HK-2 (cell line): ENCODE results near the gene BHLHE23.

Source experiments
- DNase-seq: peaks from one replicate; pipeline ENCODE4 v3.0.0-alpha.2; 2018; ENCODE audit not compliant: unreplicated experiment

BHLHE23 gene

GRCh38 chr20:63006540-63007359 lies at the start of gene BHLHE23:
Gene BHLHE23, minus strand, starts transcription at chr20:63006964. Its CDS starts 190 bp downstream, at chr20:63006774.
- DNase-seq: no peak

- DNase-seq: no peak
Measured at GRCh38 chr20:63055575-63056235, 48.9 kb upstream of the BHLHE23 start.

DNA sequence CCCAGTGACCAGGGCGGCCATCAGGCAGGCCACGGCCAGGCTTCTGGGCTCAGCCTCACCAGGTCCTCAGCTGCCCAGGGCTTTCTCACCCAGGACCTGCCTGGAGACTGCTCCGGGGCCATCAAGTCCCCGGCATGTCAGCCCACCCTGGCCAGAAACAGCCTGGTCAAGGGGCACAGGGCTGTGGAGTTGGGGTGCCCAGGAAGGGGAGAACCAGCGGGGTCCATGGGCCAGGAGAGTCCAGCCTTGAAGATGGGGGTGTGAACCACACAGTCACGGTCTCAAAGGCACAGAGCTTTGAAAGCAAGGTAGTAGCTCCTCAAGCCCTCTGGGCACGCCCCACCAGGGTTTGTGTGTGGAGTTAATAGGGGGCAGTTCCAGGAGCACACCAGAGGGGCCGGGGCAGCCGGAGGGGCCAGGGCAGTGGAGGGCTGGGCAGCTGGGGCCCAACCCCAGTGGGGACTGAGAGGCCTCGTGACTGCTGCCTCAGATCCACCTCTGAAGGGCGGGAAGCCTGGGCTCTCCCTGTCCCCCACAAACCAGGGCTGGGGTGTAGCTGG lies 48.0 kb upstream of the BHLHE23 start:
- DNase-seq: no peak

GRCh38 chr20:63054103-63054474 lies 47.3 kb upstream of the BHLHE23 start:
- no peak for DNase-seq

DNA sequence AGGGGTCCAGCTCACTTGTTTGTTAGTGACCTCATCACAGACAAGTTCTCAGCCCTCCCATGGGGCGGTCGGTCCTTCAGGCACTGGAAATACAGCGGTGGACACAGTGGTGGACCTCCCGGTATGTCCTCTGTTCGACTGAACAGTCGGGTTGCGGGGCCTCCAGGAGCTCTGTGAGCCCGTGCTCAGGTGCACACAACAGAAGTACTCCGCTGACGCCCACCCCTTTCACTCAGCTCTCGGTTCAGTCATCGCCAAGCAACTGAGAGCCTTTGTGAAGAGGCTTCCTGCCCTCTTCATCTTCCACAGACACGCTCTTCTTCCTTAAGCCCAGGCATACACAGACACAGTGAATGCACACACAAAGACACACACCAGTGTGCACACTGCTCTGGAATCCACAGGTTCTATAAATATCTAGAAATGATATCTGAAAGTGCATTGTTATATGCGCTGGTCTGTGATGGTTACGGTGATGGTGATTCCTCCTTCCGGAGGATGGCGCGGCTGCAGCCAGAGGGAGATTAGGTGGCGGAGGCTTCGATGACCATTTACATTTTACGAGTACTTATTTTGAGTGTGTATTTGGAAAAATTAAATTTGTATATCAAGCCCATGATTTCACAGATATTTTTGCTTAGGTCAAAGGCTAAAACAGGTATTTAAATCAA lies 46.8 kb upstream of the BHLHE23 start:
- DNase-seq: no peak

- no peak for DNase-seq
Measured at GRCh38 chr20:63052571-63053431, 46.0 kb upstream of the BHLHE23 start.

GRCh38 chr20:63051911-63052310 lies 45.1 kb upstream of the BHLHE23 start:
- no peak for DNase-seq

DNA sequence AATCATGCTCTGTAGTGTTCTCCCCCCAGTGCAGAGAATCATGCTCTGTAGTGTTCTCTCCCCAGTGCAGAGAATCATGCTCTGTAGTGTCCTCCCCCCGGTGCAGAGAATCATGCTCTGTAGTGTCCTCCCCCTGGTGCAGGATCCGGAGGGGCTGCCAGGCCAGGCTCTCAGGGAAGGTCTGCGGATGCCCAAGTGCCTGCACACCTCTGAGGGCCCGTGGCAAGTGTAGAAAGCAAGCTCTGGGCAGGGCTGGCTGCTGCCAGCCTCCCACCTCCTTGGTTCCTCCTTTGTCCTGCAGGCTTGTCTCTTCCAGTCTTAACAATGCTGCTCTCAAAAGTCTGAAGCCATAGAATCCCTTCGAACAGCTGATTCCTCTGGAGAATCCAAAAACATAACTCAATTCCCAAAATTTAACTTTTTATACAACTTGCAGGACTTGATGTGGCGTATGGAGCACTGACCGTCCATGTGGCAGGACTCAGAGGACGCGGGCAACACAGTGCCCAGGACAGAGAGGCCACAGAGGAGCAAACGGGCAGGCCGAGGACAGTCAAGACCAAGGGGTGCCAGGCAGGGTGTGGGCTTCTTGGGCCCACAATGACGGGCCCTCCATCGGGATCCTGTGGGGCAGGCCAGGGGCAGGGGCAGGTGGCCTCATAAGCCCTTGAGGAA lies 44.6 kb upstream of the BHLHE23 start:
- no peak for DNase-seq

DNA sequence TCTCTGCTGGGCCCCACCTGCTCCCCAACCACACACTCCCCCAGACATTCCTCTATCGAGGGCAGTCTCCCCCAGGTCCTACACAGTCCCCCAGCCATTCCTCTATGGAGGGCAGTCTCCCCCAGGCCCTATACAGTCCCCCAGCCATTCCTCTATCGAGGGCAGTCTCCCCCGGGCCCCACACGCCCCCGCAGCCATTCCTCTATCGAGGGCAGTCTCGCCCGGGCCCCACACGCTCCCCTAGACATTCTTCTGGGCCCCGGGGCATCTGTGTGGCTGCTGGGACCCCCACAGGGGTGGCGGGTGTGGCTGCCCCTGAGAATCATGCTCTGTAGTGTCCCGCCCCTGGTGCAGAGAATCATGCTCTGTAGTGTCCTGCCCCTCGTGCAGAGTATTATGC lies 43.6 kb upstream of the BHLHE23 start:
- no peak for DNase-seq

- no peak for DNase-seq
Measured at GRCh38 chr20:63049561-63050221, 42.9 kb upstream of the BHLHE23 start.

DNA sequence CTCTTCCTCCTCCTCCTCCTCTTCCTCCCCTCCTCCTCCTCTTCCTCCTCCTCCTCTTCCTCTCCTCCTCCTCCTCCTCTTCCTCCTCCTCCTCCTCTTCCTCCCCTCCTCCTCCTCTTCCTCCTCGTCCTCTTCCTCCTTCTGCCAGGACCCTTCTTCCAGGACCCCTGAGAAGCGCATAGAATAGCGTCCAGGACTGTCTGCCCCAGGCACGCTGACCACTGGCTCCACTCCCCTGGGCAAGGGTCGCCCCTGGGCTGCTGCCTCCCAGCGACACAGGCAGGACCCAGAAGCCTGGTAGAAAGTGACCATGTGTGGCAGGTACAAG lies 42.4 kb upstream of the BHLHE23 start:
- DNase-seq: no peak

- no peak for DNase-seq
Measured at GRCh38 chr20:63048516-63049190, 41.9 kb upstream of the BHLHE23 start.

DNA sequence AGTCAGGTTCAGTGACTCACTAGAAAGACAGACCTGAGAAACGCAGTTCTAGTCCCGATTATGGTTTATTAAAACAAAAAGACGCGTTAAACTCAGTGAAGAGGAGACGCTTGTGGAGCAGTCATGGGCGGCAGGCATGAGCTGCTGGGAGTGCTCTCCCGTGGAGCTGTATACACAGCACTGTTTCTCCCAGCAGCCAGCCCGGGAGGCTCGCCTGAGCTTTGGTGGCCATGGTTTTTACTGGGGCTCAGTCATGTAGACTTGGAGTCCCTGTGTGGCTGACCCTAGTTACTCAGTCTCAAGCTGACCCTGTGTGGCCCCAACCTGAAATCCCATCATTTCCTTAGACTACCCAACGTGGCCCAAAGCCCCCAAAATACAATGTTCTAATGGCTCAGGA lies 41.2 kb upstream of the BHLHE23 start:
- DNase-seq: no peak

DNA sequence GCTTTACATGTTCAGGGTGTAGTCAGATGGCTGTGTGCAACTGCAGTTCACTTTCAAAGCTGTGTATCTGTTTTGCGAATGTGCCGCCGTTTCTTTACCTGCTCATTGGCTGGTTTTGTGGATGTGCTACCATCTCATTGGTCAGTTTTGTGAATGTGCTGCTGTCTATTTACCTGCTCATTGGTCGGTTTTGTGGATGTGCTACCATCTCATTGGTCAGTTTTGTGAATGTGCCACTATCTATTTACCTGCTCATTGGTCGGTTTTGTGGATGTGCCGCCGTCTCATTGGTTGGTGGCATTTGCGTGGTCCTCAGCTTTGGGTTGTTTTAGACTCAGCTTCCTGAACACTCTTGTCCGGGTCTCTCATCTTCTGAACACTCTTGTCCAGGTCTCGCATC lies 40.5 kb upstream of the BHLHE23 start:
- DNase-seq: no peak

GRCh38 chr20:63046841-63047240 lies 40.1 kb upstream of the BHLHE23 start:
- no peak for DNase-seq

DNA sequence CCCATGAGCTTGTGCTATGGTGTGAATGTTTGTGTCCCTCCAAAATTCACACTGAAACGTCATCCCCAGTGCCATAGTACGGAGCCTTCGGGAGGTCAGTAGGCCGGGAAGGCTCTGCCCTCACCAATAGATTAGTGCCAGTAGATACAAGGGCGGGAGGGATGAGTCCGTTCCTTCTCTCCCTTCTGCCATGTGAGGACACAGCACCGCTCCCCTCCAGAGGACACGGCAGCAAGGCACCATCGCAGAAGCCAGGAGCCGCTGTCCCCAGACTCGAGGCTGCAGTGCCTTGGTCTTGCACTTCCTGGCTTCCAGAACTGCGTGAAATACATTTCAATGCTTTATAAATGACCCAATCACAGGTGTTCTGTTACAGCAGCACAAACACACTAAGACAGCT lies 39.2 kb upstream of the BHLHE23 start:
- no peak for DNase-seq

GRCh38 chr20:63045401-63045800 lies 38.6 kb upstream of the BHLHE23 start:
- no peak for DNase-seq

DNA sequence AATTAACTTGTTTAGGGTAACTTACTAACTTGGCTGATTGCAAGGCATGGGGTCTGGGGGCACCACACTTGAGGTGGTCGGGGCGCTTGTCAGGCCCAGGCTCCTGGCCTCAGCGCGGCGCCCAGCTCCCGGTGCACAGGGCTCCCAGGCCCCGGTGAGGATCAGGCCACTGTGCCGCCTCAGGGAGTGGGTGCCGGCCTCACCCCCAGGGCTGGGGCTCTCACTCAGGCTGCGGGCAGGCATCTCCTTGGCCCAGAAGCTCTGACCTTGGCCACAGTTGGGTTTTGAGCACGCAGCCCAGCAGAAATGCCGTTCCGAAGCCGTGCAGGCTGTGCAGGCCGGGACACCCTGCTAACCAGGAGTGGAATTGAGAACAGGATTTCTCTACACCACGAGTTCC lies 37.8 kb upstream of the BHLHE23 start:
- no peak for DNase-seq

DNA sequence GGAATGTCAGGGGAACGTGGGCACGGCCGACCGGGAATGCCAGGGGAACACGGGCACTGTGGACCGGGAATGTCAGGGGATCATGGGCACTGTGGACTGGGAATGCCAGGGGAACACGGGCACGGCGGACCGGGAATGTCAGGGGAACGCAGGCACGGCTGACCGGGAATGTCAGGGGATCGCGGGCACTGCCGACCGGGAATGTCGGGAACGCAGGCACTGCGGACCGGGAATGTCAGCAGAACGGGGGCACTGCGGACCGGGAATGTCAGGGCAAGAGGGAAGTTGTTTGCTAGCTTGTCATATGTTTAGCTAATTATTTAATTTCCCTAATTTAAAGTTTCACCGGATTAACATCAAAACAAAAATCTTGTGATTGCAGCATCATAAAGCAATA lies 37.4 kb upstream of the BHLHE23 start:
- DNase-seq: no peak
